Chondrocyte (in vitro differentiated cells): ENCODE results near the gene DDX47. TPM values are rescaled to one million over a fixed set of nuclear protein-coding genes. Genes with fewer than 3 reads are reported as not detected.

ENCODE experiments used
- DNase-seq: peaks from one replicate; pipeline ENCODE4 v3.0.0; 2021; ENCODE audit warnings: mixed read lengths, low spot score
- H3K27ac Mint-ChIP-seq: one replicate; pipeline ENCODE4 v1.8.0; 2021; ENCODE audit warnings: mild to moderate bottlenecking, moderate library complexity, mixed read lengths; ENCODE audit not compliant: unreplicated experiment
- H3K27me3 Mint-ChIP-seq: 2 replicates; pipeline ENCODE4 v1.8.0; 2021; ENCODE audit warnings: low read depth, mixed read lengths
- H3K36me3 Mint-ChIP-seq: 2 replicates; pipeline ENCODE4 v1.8.0; 2021; ENCODE audit warnings: low read depth, mixed read lengths
- H3K4me1 Mint-ChIP-seq: 2 replicates; pipeline ENCODE4 v1.8.0; 2021; ENCODE audit warnings: low read depth, mild to moderate bottlenecking, mixed read lengths
- H3K4me3 Mint-ChIP-seq: one replicate; pipeline ENCODE4 v1.8.0; 2021; ENCODE audit warnings: mild to moderate bottlenecking, moderate library complexity, mixed read lengths; ENCODE audit not compliant: unreplicated experiment
- H3K9me3 Mint-ChIP-seq: 2 replicates; pipeline ENCODE4 v1.8.0; 2021; ENCODE audit warnings: low read depth, mixed read lengths
- CTCF ChIP-seq: fragments of 200-600 bp; sonication (generic); IDR thresholded peaks from 2 replicates; pipeline ENCODE4 v1.5.0; 2021; ENCODE audit warnings: antibody characterized with exemption, mild to moderate bottlenecking, moderate library complexity
- total RNA-seq: library from RNA; stranded (reverse); gene quantifications from 3 replicates; pipeline ENCODE4 v1.2.1, GENCODE V29; 2021

DDX47 gene
- total RNA-seq, 1 donor from 2014 or later = 39.3 TPM

GRCh38 chr12:12822886-12823285 is 9.7 kb downstream of the DDX47 start:
- H3K4me3 Mint-ChIP-seq = no peak overlapping the region
- no peak for DNase-seq
- no peaks in the 10 kb centered on the region for H3K27me3 Mint-ChIP-seq
- no peaks in the 10 kb centered on the region for H3K9me3 Mint-ChIP-seq
- TF ChIP-seq CTCF = no peak
- H3K4me1 Mint-ChIP-seq = peaks cover 43% of the 10 kb centered on the region
- H3K36me3 Mint-ChIP-seq = peaks cover 42% of the 10 kb centered on the region
- peak overlapping the region; percentile 78 for H3K27ac Mint-ChIP-seq

- Mint-ChIP-seq H3K36me3 (peaks cover 43% of the 10 kb centered on the region), H3K27me3 (no peaks in the 10 kb centered on the region), H3K4me1 (peaks cover 43% of the 10 kb centered on the region), H3K27ac (peak overlapping the region; percentile 78), H3K4me3 (no peak overlapping the region), H3K9me3 (no peaks in the 10 kb centered on the region)
- no peak for DNase-seq
- no peak for TF ChIP-seq CTCF
These were observed 10.2 kb downstream of the DDX47 start for GRCh38 chr12:12823300-12823699.

- Mint-ChIP-seq H3K4me1 (peaks cover 40% of the 10 kb centered on the region), H3K9me3 (no peaks in the 10 kb centered on the region), H3K36me3 (peaks cover 46% of the 10 kb centered on the region), H3K4me3 (no peak overlapping the region), H3K27ac (peak overlapping the region; percentile 78), H3K27me3 (no peaks in the 10 kb centered on the region)
- DNase-seq = no peak
- TF ChIP-seq CTCF = no peak
These were observed 10.7 kb downstream of the DDX47 start for GRCh38 chr12:12823811-12824210.

- no peak for TF ChIP-seq CTCF
- Mint-ChIP-seq H3K4me1 (peaks cover 30% of the 10 kb centered on the region), H3K4me3 (no peak overlapping the region), H3K9me3 (no peaks in the 10 kb centered on the region), H3K27me3 (no peaks in the 10 kb centered on the region), H3K36me3 (peaks cover 18% of the 10 kb centered on the region), H3K27ac (no peak overlapping the region)
- no peak for DNase-seq
These were observed 22.4 kb downstream of the DDX47 start for GRCh38 chr12:12835378-12836146.

- TF ChIP-seq CTCF = no peak
- peaks cover 15% of the 10 kb centered on the region for H3K36me3 Mint-ChIP-seq
- no peak overlapping the region for H3K4me3 Mint-ChIP-seq
- H3K9me3 Mint-ChIP-seq = no peaks in the 10 kb centered on the region
- no peaks in the 10 kb centered on the region for H3K27me3 Mint-ChIP-seq
- no peak overlapping the region for H3K27ac Mint-ChIP-seq
- no peak for DNase-seq
- H3K4me1 Mint-ChIP-seq = peaks cover 30% of the 10 kb centered on the region
These were observed 23.4 kb downstream of the DDX47 start for GRCh38 chr12:12836571-12836970.
